EH (cell line): Measurements from ENCODE around the gene SCAI.
A peak's percentile ranks its signal among the peaks of the same experiment; 100 is the strongest.
"Not testable (repeated sequence)": the region's sequence is repeated elsewhere in the genome, so short reads cannot be mapped to it uniquely, and the experiment has no call there.

ENCODE experiments used
- DNase-seq: peaks from one replicate; pipeline ENCODE4 v3.0.0-alpha.2; 2015; ENCODE audit warnings: low read depth

Gene SCAI

DNA sequence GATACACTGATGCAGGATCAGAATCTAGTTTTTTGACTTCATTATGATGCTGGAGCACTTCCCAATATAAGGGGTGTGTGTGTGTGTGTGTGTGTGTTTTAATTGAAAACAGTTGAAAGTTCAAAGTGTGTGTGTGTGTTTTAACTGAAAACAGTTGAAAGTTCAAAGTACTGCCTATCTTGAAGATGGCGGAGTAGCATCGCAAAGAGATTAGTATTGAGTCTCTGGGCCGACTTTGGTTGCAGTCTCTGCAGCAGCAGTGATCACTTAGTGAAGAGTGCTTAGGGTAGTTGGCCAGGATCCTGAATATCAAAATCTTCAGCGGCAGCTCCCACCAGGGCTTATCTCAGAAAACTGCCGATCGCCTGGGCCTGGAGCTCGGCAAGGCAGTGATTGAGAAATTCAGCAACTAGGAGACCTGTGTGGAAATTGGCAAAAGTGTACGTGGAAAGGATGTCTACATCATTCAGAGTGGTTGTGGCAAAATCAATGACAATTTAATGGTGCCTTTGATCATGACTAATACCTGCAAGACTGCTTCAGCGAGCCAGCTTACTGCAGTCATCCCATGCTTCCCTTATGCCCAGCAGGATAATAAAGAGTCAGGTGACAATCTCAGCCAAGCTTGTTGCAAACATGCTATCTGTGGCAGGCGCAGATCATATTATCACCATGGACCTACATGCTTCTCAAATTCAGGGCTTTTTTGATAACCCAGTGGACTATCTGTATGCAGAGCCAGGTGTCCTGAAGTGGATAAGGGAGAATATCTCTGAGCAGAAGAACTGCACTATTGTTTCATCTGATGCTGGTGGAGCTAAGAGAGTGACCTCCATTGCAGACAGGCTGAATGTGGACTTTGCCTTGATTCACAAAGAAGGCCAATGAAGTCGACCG, 7.3 kb upstream of the SCAI start:
- no peak for DNase-seq

DNA sequence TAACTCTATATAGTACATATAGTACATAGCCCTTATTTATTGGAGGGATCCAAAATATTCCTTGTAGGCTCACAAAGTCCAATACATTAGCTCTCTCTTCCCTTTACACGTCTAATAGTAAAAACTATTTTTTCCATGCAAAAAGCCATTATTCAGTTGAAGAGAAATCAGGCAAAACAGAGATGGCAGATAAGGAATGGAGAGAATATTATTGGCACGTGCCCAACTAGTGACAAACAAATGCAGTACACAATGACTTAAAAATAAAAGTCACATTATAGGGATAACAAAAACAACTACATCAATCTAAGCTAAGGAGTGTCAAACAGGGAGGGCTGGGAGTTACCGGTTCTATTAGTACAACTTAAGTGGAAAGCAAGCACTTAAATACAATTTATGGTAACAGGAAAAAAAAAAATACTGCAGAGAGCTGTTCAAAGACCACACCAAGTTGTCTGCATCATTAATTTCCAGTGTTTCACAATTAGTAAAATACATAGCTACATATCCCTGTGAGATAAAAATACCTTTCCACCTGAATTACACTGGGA, 4.1 kb upstream of the SCAI start:
- no peak for DNase-seq

DNA sequence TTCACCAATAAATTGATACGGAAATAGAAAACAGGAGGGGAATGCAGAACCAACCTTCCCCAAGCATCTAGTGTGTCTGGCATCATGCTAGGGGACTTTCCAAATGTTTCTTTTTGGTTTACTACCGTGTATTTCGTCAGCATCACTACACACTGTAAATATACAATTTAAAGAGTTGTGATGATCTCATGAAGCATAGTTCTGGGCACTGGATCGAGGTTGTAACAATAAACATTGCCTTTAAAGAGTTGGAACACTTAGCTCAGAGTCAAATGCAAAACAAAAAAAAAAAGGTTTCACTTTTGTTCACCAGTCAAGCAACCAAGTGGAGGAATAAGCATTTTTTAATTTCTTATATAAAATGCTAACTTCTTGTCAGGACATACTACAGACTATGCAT, 2.9 kb upstream of the SCAI start:
- peak; percentile 86 for DNase-seq

DNA sequence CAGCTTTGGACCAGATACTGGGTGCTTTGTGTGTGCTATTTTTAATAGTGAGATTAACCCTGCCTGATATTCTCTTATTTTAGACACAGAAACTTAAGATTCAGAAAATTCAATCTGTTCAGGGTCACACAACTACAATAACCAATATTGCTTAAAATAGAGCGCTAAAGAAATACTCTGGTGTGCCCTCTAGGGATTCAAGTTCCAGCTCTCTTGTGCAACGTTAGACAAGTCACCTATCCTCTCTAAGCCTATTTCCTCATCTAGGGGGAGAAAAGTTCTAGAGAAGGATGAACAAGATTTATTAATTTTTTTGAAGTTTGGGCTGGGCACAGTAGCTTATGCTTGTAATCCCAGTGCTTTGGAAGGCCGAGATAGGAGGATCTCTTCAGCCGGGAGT, 2.1 kb upstream of the SCAI start:
- no peak for DNase-seq

DNA sequence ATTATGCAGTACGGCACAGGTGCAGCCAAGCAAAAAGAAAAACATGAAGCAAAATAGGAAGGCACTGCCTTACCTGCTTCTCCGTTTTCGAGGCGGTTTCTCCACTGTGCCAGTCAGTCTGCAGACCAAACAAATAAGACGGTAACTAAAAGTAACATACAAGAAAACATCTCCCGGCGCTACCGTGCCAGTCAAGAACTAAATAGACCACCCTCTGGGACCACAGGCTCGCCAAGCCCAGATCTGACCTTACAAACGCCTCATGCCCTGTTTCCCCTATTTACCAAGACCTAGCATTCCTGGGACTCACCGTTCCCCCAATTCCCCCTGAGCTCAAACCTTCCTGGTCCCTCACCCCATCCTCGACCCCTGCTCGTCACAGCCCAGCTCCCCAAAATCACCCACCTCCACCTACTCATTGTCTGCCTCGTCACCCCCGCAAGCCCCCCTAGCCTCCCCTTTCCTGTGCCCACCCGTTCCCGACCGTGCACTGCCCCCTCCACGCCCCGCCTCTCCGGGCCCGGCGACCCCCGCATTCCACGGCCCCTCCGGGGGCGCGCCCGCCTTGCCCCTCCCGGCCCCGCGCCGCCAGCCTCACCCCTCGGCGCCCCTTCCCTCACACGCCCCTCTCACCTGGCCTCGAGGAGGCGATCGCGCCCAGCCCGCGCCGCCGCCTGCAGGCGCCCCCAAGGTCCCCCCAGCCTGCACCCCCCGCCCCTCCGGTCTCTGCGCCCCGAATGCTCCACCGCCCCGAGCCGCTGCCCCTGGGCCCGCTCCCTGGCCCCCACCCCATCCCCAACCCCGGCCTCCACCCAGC, 560 bp downstream of the SCAI start:
- DNase-seq: no peak

DNA sequence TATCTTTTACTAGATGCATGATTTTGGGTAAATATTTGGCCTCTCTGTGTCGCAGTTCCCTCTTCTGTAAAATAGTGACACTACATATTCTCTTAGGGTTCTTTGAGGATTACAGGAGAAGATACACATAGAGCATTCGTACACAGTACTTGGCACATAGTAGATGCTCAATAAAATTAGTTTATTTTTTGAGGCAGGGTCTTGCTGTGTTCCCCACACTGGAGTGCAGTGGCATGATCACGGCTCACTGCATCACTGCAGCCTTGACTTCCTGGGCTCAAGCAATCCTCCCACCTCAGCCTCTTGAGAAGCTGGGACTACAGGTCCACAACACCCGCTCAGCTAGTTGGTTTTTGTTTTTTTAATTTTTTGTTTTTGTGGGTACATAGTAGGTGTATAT, 1.6 kb downstream of the SCAI start:
- DNase-seq: no peak

DNA sequence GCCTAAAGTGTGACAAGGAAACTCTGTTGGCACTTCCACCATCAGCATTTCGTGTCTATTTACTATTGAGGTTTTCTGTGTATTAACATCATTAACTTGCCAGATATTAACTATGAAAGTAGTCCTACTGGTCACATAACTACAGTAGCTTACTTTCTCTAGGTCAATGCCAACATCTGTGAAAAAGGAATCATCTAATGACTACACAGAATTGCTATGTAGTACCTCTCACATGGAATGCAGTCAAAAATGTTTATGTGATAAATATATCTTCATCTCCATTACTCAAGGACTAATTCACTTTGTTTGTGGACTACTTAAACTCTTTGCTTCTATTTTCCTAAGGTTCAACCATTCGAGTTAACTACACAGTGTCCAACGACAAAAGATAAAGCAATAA, 2.1 kb downstream of the SCAI start:
- DNase-seq: peak; percentile 61

DNA sequence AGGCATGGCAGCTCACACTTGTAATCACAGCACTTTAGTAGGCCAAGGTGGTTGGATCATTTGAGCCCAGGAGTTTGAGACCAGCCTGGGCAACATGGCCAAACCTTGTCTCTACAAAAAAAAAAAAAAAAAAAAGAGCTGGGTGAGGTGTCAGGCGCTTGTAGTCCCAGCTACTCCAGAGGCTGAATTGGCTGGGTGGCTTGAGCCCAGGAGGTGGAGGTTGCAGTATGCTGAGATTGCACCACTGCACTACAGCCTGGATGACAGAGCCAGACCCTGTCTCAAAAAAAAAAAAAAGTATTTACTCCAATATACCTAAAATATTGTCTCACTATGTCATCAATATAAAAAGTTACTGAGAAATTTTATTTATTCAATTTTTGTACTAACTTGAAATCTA, 2.8 kb downstream of the SCAI start:
- DNase-seq: no peak

DNA sequence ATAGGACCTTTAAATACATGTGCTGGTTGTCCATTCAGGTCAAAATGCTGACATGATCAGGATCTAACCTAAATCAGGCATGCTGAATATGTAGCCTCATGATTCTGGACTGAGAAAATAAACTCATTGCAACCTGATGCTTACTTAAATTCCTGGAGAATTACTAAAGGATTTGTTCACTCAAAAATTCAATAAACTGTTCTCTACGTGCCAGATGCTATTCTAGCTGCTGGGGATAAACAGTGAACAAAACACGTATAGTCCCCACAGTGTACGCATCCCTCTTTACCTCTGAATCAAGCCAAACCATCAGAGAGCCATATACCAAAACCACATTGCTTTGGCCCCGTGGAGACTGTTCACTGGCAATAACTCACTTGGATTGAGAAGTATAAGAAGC, 6.1 kb downstream of the SCAI start:
- peak; percentile 86 for DNase-seq

DNA sequence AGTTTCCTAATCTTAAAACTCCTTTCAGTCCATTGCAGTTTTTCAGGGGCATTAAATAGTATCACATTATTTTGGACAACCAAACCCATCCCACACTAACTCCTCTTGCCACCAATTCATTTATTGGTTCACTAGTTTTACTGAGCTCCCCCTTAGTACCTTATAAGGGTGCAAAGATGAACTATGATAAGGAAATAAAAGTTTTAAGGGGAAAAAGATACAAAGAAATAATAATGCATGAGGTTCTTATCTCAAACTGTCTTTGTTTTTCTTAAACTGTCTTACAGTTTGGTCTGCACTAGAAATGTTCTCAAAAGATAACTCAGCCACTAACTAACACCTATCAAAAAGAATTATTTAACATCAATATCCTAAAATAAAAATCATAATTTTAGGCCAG, 8.4 kb downstream of the SCAI start:
- DNase-seq: no peak

DNA sequence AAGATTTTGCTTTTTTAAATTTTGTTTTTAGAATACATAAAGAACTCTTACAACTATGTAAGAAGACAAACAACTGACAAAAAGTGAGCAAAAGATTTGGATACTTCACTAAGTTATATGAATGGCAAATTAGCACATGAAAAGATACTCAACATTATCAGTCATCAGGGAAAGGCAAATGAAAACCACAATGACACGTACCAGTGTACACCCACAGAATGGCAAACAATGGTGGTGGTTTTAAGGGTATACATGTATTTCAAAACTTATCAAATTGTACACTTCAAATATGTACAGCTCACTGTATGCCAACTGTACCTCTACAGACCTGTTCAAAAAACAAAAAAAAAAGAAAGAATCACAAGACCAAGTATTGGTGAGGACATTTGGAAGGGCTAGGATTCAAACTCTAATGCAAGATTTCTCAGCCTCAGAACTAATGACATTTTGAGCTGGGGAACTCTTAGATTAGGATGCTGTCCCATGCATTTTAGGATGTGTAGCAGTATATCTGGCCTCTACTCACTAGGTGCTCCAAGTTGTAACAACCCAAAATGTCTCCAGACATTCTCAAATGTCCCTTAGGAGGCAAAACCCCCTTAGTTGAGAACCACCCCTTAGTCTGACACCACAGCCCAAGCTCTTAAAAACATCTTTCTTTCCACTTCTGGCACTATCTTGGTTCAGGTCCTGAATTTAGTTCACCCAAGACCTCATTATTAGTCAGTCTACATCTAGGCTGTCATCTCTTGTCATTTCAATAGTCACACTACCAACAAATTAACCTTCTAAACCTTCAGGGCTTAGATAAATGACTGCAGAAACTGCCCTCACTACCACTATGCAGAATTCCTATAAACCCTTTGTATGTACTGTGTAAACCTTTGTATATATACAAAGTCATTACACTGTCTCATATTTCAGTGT, 9.7 kb downstream of the SCAI start:
- no peak for DNase-seq

DNA sequence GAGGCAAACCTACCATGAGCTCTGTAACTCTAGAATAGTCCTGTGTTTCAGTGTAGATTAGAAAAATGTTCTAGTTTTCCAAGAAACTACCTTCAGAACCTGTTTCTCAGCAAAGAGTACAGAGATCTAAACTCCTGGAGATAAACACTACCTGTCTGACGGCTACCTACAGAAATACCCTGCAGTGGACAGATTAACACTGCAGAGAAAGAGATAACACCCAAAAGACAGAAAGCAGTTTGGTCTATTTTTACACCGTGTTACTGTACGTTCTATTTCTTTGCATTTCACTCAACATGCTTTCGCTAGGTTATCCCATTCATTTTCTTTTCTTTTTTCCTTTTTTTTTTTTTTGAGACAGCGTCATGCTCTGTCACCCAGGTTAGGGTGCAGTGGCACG, 11.6 kb downstream of the SCAI start:
- no peak for DNase-seq

DNA sequence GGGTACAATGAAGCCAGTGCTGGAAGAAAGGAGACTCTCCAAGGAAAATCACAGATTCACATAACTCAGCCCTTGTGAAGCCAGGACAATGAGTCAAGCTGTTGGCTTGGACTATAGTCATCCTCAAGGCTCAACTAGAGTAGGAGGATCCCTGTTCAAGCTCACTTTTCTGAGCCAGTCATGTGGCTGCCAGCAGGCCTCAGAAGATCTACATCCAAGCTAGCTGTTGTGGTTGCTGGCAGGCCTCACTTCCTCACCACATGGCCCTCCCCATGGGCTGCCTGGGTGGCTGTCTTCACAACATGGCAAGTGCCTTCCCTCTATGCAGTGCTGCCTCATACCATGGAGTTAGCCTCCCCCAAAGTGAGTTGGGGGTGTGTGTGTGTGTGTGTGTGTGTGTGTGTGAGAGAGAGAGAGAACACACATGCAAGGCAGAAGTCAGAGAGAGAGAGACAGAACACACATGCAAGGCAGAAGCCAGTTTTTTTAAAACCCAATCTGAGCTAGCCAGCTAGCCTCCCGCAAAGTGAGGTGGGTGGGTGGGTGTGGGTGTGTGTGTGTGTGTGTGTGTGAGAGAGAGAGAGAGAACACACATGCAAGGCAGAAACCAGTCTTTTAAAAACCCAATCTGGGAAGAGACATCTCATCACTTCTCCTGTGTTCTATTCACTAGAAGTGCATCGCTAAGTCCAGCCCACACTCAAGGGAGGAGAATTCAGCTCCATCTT, 17.1 kb downstream of the SCAI start:
- peak; percentile 99 for DNase-seq

DNA sequence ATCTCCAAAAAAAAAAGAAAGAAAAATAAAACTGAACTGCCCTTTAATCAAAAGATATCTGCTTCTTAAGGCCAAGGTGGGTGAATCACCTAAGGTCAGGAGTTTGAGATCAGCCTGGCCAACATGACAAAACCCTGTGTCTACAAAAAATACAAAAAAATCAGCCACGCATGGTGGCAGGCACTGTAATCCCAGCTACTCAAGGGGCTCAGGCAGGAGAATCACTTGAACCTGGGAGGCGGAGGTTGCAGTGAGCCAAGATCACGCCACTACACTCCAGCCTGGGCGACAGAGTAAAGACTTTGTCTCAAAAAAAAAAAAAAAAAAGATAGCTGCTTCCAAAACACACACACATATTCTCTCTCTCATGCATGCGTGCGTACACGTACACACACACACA, 17.8 kb downstream of the SCAI start:
- no peak for DNase-seq

DNA sequence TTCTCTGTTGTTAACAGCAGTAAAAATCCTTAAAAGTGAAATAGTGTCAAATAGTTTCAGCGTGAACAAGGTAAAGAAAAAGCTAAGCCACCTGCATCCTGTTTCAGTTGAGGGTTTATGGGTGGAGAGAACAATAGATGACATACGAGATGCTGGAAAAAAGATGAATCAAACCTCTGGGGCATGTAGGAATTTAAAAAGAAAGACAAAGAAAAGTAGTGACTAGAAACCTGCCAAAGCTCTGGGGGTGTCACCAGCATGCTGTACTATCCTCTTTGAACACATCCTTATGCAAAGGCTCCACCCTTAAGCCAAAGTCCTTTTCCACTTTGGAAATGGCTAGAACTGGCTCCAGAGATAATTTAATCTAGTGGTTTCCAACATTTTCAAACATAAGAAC, 22.2 kb downstream of the SCAI start:
- no peak for DNase-seq

DNA sequence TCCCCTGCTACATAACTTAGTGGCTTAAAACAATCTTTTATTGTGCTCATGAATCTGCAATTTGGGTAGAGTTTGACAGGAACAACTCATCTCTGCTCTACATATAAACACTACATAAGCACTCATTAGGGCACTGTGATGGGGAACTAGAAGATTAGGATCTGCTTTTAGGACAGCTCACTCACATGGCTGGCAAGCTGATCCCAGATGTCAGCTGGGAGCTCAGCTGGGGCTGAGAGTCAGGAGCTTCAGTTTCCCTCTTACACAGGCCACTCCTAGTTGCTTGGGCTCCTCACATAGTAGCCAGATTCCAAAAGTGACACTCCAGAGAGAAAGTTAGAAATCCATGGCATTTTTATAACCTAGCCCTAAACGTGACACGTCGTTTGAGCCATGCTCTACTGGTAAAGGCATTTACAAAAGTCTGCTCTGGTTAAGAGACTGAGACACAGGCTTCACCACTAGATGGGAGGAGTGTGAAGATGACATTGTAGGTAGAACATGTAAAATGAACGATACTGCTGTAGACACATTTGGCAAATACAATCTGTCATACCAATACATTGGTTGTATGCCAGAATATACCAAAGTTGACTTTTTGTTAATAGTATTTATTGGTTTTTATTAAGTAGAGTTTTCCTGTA, 23.6 kb downstream of the SCAI start:
- peak; percentile 89 for DNase-seq

DNA sequence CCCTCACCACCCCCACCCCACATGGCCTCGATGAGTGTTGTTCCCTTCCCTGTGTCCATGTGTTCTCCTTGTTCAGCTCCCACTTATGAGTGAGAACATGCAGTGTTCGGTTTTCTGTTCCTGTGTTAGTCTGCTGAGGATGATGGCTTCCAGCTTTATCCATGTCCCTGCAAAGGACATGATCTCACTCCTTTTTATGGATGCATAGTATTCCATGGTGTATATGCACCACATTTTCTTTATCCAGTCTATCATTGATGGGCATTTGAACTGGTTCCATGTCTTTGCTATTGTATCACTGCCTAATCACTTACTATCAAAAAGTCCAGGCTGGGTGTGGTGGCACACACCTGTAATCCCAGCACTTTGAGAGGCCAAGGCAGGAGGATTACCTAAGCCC, 24.6 kb downstream of the SCAI start:
- DNase-seq: not testable (repeated sequence)

DNA sequence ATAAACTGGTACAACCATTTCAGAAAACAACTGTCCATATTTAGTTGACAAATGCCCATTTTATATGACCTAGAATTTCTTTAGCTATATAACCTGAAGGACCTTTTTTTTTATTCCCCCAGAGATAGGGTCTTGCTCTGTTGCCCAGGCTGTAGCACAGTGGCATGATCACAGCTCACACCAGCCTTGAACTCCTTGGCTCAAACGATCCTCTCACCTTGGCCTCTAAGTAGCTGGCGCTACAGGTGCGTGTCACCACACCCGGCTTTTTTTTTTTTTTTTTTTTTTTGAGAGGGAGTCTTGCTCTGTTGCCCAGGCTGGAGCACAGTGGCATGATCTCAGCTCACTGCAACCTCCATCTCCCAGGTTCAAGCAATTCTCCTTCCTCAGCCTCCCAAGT, 28.8 kb downstream of the SCAI start:
- DNase-seq: not testable (repeated sequence)

DNA sequence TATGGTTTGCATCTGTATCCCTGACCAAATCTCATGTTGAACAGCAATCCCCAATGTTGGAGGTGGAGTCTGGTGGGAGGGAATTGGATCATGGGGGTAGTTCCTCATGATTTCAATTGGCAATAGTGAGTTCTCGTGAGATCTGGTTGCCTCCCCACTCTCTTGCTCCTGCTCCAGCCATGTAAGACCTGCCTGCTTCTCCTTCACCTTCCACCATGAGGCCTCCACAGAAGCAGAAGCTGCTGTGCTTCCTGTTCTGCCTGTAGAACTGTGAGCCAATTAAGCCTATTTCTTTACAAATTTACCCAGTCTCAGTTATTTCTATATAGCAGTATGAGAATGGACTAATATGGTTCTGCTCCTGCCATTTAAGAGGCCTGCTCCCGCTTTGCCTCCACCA, 32.9 kb downstream of the SCAI start:
- DNase-seq: no peak

DNA sequence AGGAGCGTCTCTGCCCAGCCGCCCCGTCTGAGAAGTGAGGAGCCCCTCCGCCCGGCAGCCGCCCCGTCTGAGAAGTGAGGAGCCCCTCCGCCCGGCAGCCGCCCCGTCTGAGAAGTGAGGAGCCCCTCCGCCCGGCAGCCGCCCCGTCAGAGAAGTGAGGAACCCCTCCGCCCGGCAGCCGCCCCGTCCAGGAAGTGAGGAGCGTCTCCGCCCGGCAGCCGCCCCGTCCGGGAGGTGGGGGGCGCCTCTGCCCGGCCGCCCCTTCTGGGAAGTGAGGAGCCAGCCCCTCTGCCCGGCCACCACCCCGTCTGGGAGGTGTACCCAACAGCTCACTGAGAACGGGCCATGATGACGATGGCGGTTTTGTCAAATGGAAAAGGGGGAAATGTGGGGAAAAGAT, 34.8 kb downstream of the SCAI start:
- DNase-seq: not testable (repeated sequence)
